Measurements from ENCODE around the gene HSD3B7. TPM values are rescaled to one million over a fixed set of nuclear protein-coding genes. Genes with fewer than 3 reads are reported as not detected.

Gene HSD3B7
- total RNA-seq, 1 experiment from 2014 or later, result 5.5 TPM

DNA sequence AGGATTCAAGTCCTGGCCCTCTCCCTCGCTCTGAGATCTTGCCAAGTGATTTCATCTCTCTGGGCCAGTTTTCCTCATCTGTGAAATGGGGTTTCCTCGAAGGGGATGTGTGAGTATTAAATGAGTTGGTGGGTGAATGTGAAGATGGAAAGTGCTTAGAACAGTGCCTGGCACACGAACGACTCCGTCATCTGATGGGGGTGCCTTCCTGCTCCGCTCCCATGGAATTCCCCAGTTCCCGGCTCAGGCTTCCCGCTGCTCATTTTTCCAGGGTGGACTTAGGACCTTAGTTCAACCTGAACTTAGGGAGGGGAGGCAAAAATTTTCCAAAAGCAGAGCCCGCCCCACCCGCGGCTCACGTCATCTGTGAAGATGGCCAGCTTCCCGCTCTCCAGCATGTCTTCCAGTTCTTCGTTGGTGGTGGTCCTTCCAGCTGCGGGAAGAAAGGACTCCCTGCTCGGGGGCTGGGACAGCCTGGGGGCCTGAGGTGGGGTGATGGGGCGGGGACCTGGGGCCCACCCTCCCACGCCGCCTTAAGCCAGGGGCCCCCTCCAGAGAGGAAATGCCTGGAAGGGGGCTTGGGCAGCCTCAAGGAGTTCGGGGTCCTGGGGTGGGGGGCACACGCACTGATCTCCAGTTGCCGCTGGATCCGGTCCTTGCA lies 11.4 kb downstream of the HSD3B7 start:
- Histone ChIP-seq H3T11ph (ENCODE audit: low read length) (no peak overlapping the region), H3K23me2 (ENCODE audit: insufficient read length, low read depth, low read length, poor library complexity, severe bottlenecking) (peaks cover 12% of the 10 kb centered on the region), H4K20me1 (ENCODE audit: control insufficient read depth, insufficient read depth, insufficient read length) (no peaks in the 10 kb centered on the region), H3K4ac (ENCODE audit: low read depth, low read length) (no peak overlapping the region), H3K56ac (ENCODE audit: insufficient read length, low read depth, low read length) (no peak overlapping the region), H2AFZ (ENCODE audit: low read length) (no peak overlapping the region), H3K9ac (ENCODE audit: extremely low read depth, insufficient read length, low read length) (peak overlapping the region; percentile 10), H2BK20ac (ENCODE audit: low read depth, low read length, poor library complexity, severe bottlenecking) (no peak overlapping the region), H3K14ac (ENCODE audit: insufficient read depth, low read length) (no peak overlapping the region), H2BK12ac (ENCODE audit: insufficient read length, low read depth, low read length) (no peak overlapping the region), H3K27me3 (ENCODE audit: insufficient read depth, low read length) (no peaks in the 10 kb centered on the region), H3K18ac (ENCODE audit: insufficient read length, low read depth, low read length) (peak overlapping the region; percentile 31), H3K79me2 (ENCODE audit: insufficient read depth, low read length) (no peaks in the 10 kb centered on the region), H2AK5ac (ENCODE audit: insufficient read length, low read length) (no peak overlapping the region), H3K4me1 (ENCODE audit: insufficient read depth, low read length) (no peaks in the 10 kb centered on the region), H4K91ac (ENCODE audit: insufficient read length, low read depth, low read length) (no peak overlapping the region), H2BK5ac (ENCODE audit: insufficient read length, low read length) (no peak overlapping the region), H4K5ac (ENCODE audit: insufficient read length, low read depth, low read length) (no peak overlapping the region), H3K9me3 (ENCODE audit: control insufficient read depth, low read depth, low read length) (no peaks in the 10 kb centered on the region), H3K23ac (ENCODE audit: insufficient read length, low read depth, low read length) (no peak overlapping the region), H3K4me2 (ENCODE audit: insufficient read depth, insufficient read length, low read length) (peak overlapping the region; percentile 59), H4K8ac (replicated peaks; ENCODE audit: insufficient read length, low read depth, low read length) (no peak overlapping the region), H3K27ac (ENCODE audit: insufficient read length, low read depth, low read length) (no peak overlapping the region), H2BK15ac (ENCODE audit: low read depth, low read length) (no peak overlapping the region), H3K79me1 (ENCODE audit: insufficient read depth, low read depth, low read length, poor library complexity, severe bottlenecking) (no peaks in the 10 kb centered on the region), H2BK120ac (ENCODE audit: low read depth, low read length, poor library complexity, severe bottlenecking) (no peak overlapping the region)
- Mint-ChIP-seq H3K27me3 (ENCODE audit: low read depth) (peaks cover 10% of the 10 kb centered on the region; the same call in 1 of the 2 replicates), H3K9me3 (no peaks in the 10 kb centered on the region), H3K4me3 (peak overlapping the region; percentile 76 to 85), H3K36me3 (ENCODE audit: insufficient read depth in 1 of 3, low read depth in 3 of 3) (peaks cover 0 to 6% (median 2%) of the 10 kb centered on the region in 3 experiments; a peak in 2 of 7 replicates), H3K4me1 (peaks cover 15 to 18% of the 10 kb centered on the region in 2 experiments), H3K27ac (peak overlapping the region in 2 of 3 experiments; percentile 83 to 88; a peak in 2 of 7 replicates)
- TF ChIP-seq, protein P1, sequence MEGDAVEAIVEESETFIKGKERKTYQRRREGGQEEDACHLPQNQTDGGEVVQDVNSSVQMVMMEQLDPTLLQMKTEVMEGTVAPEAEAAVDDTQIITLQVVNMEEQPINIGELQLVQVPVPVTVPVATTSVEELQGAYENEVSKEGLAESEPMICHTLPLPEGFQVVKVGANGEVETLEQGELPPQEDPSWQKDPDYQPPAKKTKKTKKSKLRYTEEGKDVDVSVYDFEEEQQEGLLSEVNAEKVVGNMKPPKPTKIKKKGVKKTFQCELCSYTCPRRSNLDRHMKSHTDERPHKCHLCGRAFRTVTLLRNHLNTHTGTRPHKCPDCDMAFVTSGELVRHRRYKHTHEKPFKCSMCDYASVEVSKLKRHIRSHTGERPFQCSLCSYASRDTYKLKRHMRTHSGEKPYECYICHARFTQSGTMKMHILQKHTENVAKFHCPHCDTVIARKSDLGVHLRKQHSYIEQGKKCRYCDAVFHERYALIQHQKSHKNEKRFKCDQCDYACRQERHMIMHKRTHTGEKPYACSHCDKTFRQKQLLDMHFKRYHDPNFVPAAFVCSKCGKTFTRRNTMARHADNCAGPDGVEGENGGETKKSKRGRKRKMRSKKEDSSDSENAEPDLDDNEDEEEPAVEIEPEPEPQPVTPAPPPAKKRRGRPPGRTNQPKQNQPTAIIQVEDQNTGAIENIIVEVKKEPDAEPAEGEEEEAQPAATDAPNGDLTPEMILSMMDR (conservative IDR thresholded peaks at IDR 0.05), result no peak
- WGBS (ENCODE audit: extremely low coverage, insufficient read length, low lambda C conversion rate), result no CpG with 5 or more reads among the region's 23 CpGs
- DNase-seq, result no peak
